VCaP (cell line): ENCODE data around the gene NHSL1.
A peak's percentile ranks its signal among the peaks of the same experiment; 100 is the strongest.

Source experiments
- H3K27ac ChIP-seq: fragments of 450-650 bp; 2 replicates; pipeline ENCODE4 v1.5.1; 2017
- CTCF ChIP-seq: fragments of 450-650 bp; conservative IDR thresholded peaks from 2 replicates; pipeline ENCODE4 v1.5.1; 2017; ENCODE audit warnings: mild to moderate bottlenecking, moderate library complexity

Gene NHSL1

GRCh38 chr6:138485005-138485545 is 14.2 kb downstream of the NHSL1 start:
- H3K27ac ChIP-seq: no peak overlapping the region
- no peak for TF ChIP-seq CTCF

DNA sequence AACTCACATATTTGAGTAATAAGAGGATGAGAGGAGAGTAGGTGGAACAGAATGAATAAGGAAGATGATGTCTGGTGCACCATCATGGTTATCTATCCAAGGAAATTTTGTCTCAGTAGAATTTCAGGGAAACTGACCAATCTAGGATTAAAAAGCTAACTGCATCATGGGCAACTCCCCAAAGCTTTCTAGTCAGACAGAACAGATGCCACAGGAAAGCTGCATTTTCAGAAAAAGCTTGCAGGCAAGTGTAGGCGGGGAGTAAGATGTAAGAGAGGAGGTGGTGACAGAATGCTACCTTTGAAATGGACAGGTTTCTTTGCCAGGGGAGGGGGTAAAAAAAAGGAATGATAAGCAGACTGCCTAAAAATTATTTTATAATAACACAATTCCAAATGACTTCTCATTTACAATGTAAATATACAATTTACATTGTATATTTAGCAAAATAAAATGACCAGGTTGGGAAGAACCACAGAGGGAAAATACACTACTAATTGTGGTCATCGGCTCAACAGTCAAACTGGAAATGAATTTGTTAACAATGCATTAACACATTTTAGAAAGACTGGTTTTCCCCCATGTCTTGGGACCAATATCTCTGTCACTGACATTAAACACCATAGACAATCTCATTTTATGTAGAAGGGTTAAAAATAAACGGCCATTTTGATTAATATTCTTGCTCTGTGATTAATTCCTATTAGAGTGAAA is 15.1 kb downstream of the NHSL1 start:
- TF ChIP-seq CTCF: no peak
- H3K27ac ChIP-seq: no peak overlapping the region

GRCh38 chr6:138482816-138483215 is 16.5 kb downstream of the NHSL1 start:
- TF ChIP-seq CTCF: no peak
- H3K27ac ChIP-seq: peak overlapping the region; percentile 15; the same call in 1 of the 2 replicates

GRCh38 chr6:138480279-138480949 is 18.9 kb downstream of the NHSL1 start:
- peak overlapping the region; percentile 15; the same call in 1 of the 2 replicates for H3K27ac ChIP-seq
- TF ChIP-seq CTCF: no peak

GRCh38 chr6:138477913-138478539 is 21.3 kb downstream of the NHSL1 start:
- peak overlapping the region; percentile 66 for H3K27ac ChIP-seq
- TF ChIP-seq CTCF: no peak

DNA sequence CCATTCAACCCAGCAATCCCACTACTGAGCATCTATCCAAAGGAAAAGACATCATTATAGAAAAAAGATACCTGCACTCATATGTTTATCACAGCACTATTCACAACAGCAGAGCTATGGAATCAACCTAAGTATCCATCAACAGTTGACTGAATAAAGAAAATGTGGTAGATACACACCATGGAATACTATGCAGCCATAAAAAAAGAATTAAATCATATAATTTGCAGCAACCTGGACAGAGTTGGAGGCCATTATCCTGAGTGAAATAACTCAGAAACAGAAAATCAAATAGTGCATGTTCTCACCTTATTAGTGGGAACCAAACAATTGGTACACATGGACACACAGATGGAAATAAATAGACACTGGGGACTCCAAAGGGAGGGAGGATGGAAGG is 23.2 kb downstream of the NHSL1 start:
- peak overlapping the region; percentile 66; the same call in 1 of the 2 replicates for H3K27ac ChIP-seq
- TF ChIP-seq CTCF: no peak

- H3K27ac ChIP-seq: no peak overlapping the region
- TF ChIP-seq CTCF: no peak
These were observed 26.1 kb downstream of the NHSL1 start for GRCh38 chr6:138473144-138473543.
